ENCODE measurements around the gene SLC1A2.

GRCh38 chr11:35214226-35214770 is 205.1 kb downstream of the SLC1A2 start:
- TF ChIP-seq PATZ1 (CRISPR knock-in tag; IDR thresholded peaks at IDR 0.05; ENCODE audit: borderline replicate concordance) (no peak), ZNF8 (CRISPR knock-in tag; IDR thresholded peaks at IDR 0.05) (no peak), BACH2 (CRISPR knock-in tag; IDR thresholded peaks at IDR 0.05; ENCODE audit: borderline replicate concordance) (no peak), ESRRG (CRISPR knock-in tag; IDR thresholded peaks at IDR 0.05) (no peak), RARB (CRISPR knock-in tag; IDR thresholded peaks at IDR 0.05) (no peak), ARNTL (CRISPR knock-in tag; IDR thresholded peaks at IDR 0.05; ENCODE audit: borderline replicate concordance, low read depth) (no peak), ZNF565 (CRISPR knock-in tag; conservative IDR thresholded peaks at IDR 0.05; ENCODE audit: low read depth) (no peak), POU6F1 (CRISPR knock-in tag; IDR thresholded peaks at IDR 0.05; ENCODE audit: borderline replicate concordance, low read depth) (no peak)

All from SK-N-SH treated with all-trans-retinoic acid at 6 μM for 48 hours (cell line).